Dendritic cell treated with granulocyte-macrophage colony-stimulating factor and Interleukin-4, amounts not matched to agents 40 ng/mL and 50 ng/mL, for 4 days (primary cell): ENCODE results near the gene SUPT3H.
"Not testable (repeated sequence)": the region's sequence is repeated elsewhere in the genome, so short reads cannot be mapped to it uniquely, and the experiment has no call there.

ENCODE experiments used
- H3K27ac Mint-ChIP-seq: one replicate; pipeline ENCODE4 v1.8.0; 2022; ENCODE audit warnings: mild to moderate bottlenecking, mixed read lengths
- H3K27me3 Mint-ChIP-seq: one replicate; pipeline ENCODE4 v1.8.0; 2022; ENCODE audit warnings: mild to moderate bottlenecking, mixed read lengths
- H3K36me3 Mint-ChIP-seq: one replicate; pipeline ENCODE4 v1.8.0; 2022; ENCODE audit warnings: low read depth, mixed read lengths
- H3K4me1 Mint-ChIP-seq: one replicate; pipeline ENCODE4 v1.8.0; 2022; ENCODE audit warnings: low read depth, mixed read lengths
- H3K4me3 Mint-ChIP-seq: one replicate; pipeline ENCODE4 v1.8.0; 2022; ENCODE audit warnings: mild to moderate bottlenecking, moderate library complexity, mixed read lengths
- H3K9me3 Mint-ChIP-seq: one replicate; pipeline ENCODE4 v1.8.0; 2022; ENCODE audit warnings: mixed read lengths
- intact Hi-C: fragments of 100-400 bp; cut with micrococcal nuclease; formaldehyde crosslinking; loops from one replicate; pipeline ENCODE4 v1.15.0; 2022

Gene SUPT3H

DNA sequence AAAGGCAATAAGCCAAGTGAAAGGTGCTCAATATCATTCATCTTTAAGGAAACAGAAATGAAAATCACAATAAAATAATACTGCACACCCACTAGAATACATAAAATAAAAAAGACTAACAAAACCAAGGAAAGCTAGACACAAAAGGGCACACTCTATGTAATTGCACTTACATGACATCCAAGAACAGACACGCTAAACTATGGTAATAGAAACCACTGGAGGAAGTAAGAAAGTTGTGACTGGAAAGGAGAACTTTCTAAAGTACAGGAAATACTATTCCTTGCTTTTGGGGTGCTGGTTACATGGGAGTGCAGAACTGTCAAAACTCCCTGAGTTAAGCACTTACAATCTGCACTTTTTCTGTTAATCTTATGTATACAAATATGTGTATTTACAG, 303.3 kb downstream of the SUPT3H start:
- Mint-ChIP-seq H3K4me1 (no peaks in the 10 kb centered on the region), H3K36me3 (peaks cover 12% of the 10 kb centered on the region), H3K27ac (no peak overlapping the region), H3K27me3 (no peaks in the 10 kb centered on the region), H3K4me3 (no peak overlapping the region), H3K9me3 (peaks cover 18% of the 10 kb centered on the region)
- intact Hi-C loops: no loop called here

DNA sequence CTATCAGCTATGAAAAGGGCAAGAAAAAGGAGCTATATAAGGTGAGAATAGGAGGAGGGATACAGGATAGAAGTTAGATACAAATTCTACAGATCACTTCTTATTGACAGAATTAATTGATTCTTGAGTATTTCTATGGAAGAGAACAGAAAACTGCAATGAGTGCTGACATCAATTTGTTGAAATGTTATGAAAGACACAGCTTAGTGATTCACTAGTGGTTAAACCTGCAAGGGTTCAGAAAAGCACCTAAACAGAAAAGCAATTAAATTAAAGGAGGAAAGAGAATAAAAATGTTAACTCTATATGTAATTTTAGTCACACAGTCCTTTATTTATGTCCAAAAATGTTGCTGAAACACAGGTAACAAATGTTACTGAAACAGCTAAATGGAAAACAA, 304.0 kb downstream of the SUPT3H start:
- H3K9me3 Mint-ChIP-seq: peaks cover 11% of the 10 kb centered on the region
- intact Hi-C loops: no loop called here
- H3K27me3 Mint-ChIP-seq: no peaks in the 10 kb centered on the region
- no peaks in the 10 kb centered on the region for H3K4me1 Mint-ChIP-seq
- no peak overlapping the region for H3K27ac Mint-ChIP-seq
- peaks cover 10% of the 10 kb centered on the region for H3K36me3 Mint-ChIP-seq
- no peak overlapping the region for H3K4me3 Mint-ChIP-seq

DNA sequence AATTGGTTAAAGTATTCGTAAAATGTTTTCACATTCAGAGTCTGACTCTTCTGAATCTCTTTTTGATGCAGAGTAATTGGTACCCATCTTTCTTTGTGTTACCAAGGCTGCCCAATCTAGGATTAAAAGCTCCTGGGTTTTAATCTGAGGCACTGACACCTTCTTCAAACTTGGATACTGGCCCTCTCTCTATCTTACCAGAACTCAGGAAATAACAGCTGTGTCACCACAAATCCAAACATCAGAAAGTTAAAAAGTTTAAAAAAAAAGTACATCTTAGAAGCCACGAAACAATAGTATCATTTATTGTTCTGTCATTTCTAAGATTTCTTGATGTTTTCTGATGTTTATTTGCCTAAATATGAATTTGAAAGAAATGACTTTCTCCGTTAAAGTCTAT, 305.1 kb downstream of the SUPT3H start:
- Mint-ChIP-seq H3K4me3 (no peak overlapping the region), H3K4me1 (no peaks in the 10 kb centered on the region), H3K27ac (no peak overlapping the region), H3K9me3 (peaks cover under 1% of the 10 kb centered on the region), H3K36me3 (no peaks in the 10 kb centered on the region), H3K27me3 (no peaks in the 10 kb centered on the region)
- intact Hi-C loops: no loop called here

DNA sequence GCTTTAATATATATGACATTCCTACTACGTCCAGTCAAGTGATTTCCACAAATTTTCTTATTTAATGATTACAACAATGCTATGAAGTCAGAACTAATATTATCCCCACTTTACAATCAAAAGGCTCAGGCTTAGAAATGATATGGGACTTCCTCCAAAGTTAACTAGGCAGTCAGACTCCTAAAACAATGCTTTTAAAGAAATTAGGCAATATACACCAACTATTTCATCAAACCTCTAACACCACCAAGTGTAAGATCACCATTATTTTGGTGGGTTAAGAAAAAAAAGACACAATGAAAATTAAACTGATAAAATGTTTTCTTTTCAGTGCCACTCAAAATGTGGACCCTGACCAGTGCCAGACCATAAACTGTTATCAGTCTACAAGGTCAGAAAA, 305.7 kb downstream of the SUPT3H start:
- H3K4me1 Mint-ChIP-seq: no peaks in the 10 kb centered on the region
- no peak overlapping the region for H3K4me3 Mint-ChIP-seq
- no peaks in the 10 kb centered on the region for H3K9me3 Mint-ChIP-seq
- intact Hi-C loops: no loop called here
- no peaks in the 10 kb centered on the region for H3K36me3 Mint-ChIP-seq
- no peak overlapping the region for H3K27ac Mint-ChIP-seq
- no peaks in the 10 kb centered on the region for H3K27me3 Mint-ChIP-seq

DNA sequence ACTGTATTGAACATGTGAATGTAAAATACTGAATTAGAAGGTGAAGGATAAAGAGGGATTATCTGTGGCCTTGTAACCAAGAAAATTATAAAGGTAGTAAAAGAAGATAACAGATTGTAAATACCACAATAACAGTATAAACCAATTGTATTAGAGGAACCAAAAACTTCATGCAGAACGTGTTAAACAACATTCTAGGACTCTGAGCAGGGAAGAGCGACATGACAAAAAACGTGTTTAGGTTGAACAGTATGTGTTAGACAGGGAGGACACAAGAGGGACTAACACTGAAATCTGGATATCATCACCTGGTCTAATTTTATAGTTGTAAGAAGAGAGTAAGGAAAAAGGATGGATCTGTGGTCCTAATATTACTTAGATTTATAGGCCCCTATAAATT, 308.6 kb downstream of the SUPT3H start:
- H3K36me3 Mint-ChIP-seq: no peaks in the 10 kb centered on the region
- no peaks in the 10 kb centered on the region for H3K9me3 Mint-ChIP-seq
- H3K27ac Mint-ChIP-seq: no peak overlapping the region
- H3K4me1 Mint-ChIP-seq: no peaks in the 10 kb centered on the region
- no peak overlapping the region for H3K4me3 Mint-ChIP-seq
- H3K27me3 Mint-ChIP-seq: no peaks in the 10 kb centered on the region
- intact Hi-C loops: no loop called here

DNA sequence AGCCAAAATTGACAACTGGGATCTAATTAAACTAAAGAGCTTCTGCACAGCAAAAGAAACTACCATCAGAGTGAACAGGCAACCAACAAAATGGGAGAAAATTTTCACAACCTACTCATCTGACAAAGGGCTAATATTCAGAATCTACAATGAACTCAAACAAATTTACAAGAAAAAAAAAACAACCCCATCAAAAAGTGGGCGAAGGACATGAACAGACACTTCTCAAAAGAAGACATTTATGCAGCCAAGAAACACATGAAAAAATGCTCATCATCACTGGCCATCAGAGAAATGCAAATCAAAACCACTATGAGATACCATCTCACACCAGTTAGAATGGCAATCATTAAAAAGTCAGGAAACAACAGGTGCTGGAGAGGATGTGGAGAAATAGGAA, 310.3 kb downstream of the SUPT3H start:
- H3K27ac Mint-ChIP-seq, H3K36me3 Mint-ChIP-seq, H3K4me3 Mint-ChIP-seq: not testable (repeated sequence)

DNA sequence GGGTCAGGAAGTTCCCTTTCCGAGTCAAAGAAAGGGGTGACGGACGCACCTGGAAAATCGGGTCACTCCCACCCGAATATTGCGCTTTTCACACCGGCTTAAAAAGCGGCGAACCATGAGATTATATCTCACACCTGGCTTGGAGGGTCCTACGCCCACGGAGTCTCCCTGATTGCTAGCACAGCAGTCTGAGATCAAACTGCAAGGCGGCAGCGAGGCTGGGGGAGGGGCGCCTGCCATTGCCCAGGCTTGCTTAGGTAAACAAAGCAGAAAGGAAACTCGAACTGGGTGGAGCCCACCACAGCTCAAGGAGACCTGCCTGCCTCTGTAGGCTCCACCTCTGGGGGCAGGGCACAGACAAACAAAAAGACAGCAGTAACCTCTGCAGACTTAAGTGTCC, 315.1 kb downstream of the SUPT3H start:
- H3K27ac Mint-ChIP-seq, H3K4me1 Mint-ChIP-seq, H3K4me3 Mint-ChIP-seq, H3K27me3 Mint-ChIP-seq, H3K36me3 Mint-ChIP-seq, intact Hi-C loops, H3K9me3 Mint-ChIP-seq: not testable (repeated sequence)

More for the DNA sequence above, 310.3 kb downstream of the SUPT3H start:
- H3K9me3 Mint-ChIP-seq, H3K4me1 Mint-ChIP-seq, H3K27me3 Mint-ChIP-seq, intact Hi-C loops: not testable (repeated sequence)

DNA sequence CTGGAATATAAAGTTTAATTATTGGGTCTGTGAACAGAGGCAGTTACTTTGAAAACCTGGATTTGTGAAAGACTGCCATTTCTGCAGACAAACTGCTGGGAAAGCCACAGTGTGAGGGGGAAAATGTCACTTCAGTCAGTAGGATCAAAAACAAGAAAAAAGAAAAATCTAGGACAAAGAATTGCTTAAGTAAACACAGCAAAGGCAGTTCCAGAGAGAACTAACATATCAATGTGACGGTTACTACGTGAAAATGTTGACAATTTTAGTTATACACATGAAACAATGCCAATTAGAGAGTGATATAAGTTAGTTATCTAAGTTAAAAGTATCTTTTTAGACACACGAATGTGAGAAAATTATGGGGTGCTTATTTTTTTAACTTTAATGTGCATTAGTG, 320.0 kb downstream of the SUPT3H start:
- H3K27ac Mint-ChIP-seq: no peak overlapping the region
- H3K36me3 Mint-ChIP-seq: no peaks in the 10 kb centered on the region
- no peaks in the 10 kb centered on the region for H3K27me3 Mint-ChIP-seq
- no peaks in the 10 kb centered on the region for H3K4me1 Mint-ChIP-seq
- no peak overlapping the region for H3K4me3 Mint-ChIP-seq
- intact Hi-C loops: no loop called here
- H3K9me3 Mint-ChIP-seq: no peaks in the 10 kb centered on the region

DNA sequence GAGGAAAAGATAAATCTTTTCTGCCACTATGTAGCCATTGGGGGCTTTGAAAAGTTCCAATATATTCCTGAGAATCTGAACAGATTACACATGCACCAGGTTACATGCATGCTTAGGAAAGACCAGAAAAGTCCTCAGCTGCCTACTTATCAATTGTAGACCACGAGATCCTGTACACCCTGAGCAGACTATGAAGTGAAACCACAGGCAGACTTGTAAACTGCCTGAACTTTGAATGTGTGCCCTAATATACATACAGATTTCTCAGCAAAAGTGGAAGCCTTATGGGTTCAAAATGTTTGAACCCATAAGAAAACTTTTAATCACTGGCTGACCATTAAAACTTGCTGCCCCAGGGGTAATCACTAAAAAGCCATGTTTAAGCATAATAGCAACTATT, 323.1 kb downstream of the SUPT3H start:
- intact Hi-C loops: no loop called here
- H3K27me3 Mint-ChIP-seq: no peaks in the 10 kb centered on the region
- H3K27ac Mint-ChIP-seq: no peak overlapping the region
- H3K4me3 Mint-ChIP-seq: no peak overlapping the region
- no peaks in the 10 kb centered on the region for H3K36me3 Mint-ChIP-seq
- no peaks in the 10 kb centered on the region for H3K4me1 Mint-ChIP-seq
- no peaks in the 10 kb centered on the region for H3K9me3 Mint-ChIP-seq

DNA sequence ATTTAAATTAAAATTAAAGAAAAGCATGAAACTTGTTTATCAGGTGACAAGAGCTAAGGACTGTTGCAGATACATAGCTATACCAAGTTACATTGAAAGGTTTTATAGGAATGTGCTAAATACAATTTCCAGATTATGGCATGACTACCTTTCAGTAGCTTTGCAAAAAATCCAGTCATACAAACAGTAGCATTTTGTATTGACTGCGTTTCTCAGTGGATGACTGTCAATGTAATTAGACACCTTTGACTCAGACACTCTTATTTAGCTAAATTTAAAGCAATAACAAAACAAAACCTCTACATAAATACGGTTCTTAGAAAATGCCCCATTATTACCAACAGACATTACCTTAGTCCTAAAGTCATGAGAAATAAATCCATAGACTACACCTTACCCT, 325.4 kb downstream of the SUPT3H start:
- H3K27ac Mint-ChIP-seq: no peak overlapping the region
- H3K4me1 Mint-ChIP-seq: peaks cover 7% of the 10 kb centered on the region
- intact Hi-C loops: no loop called here
- H3K36me3 Mint-ChIP-seq: no peaks in the 10 kb centered on the region
- no peaks in the 10 kb centered on the region for H3K9me3 Mint-ChIP-seq
- no peaks in the 10 kb centered on the region for H3K27me3 Mint-ChIP-seq
- H3K4me3 Mint-ChIP-seq: no peak overlapping the region

DNA sequence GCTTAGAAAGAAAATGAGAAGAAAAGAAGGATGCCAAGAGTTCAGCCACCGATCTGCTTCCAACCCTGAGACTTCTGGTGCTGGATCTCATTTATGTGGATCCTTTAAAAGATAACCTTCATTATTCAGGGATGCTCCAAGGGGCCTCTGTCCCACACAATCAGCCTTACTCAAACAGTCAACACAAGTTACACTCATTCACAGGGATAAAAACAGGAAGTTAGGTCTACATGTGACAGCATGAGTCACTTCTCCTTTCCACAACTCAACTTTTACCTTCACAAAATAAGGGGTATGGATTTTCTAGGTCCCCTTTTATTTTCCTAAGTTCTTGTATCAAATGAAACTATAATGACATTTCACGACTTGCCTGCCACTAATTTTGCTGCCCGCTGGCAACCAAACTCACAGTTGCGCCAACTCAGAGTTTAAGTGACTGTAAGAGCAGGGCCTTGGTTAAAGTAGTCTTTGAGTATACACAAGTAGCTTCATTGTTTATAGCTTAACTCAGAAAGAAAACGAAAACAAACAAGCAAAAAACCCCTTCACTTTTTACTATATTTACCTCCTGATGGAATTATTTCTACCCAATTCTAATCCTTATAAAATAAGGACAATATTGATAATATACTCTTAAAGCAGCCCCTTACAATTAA, 328.4 kb downstream of the SUPT3H start:
- H3K4me1 Mint-ChIP-seq: peaks cover 7% of the 10 kb centered on the region
- intact Hi-C loops: no loop called here
- no peaks in the 10 kb centered on the region for H3K9me3 Mint-ChIP-seq
- no peaks in the 10 kb centered on the region for H3K27me3 Mint-ChIP-seq
- H3K4me3 Mint-ChIP-seq: no peak overlapping the region
- H3K27ac Mint-ChIP-seq: no peak overlapping the region
- H3K36me3 Mint-ChIP-seq: no peaks in the 10 kb centered on the region

DNA sequence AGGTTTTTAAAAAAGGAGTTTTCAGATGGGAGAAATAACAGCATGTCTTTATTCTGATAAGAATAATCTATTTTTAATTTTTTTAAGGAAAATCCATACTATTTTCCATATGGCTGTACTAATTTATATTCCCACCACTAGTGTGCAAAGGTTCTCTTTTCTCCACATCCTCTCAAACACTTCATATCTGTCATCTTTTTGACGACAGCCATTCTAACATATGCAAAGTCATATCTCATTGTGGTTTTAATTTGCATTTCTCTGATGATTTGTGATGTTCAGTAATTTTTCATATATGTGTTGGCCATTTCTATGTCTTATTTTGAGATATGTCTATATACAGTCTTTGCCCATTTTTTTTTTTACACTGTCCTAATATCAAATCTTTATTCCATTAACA, 330.2 kb downstream of the SUPT3H start:
- intact Hi-C loops: no loop called here
- Mint-ChIP-seq H3K36me3 (no peaks in the 10 kb centered on the region), H3K4me1 (peaks cover 7% of the 10 kb centered on the region), H3K4me3 (no peak overlapping the region), H3K27ac (no peak overlapping the region), H3K9me3 (no peaks in the 10 kb centered on the region), H3K27me3 (no peaks in the 10 kb centered on the region)

DNA sequence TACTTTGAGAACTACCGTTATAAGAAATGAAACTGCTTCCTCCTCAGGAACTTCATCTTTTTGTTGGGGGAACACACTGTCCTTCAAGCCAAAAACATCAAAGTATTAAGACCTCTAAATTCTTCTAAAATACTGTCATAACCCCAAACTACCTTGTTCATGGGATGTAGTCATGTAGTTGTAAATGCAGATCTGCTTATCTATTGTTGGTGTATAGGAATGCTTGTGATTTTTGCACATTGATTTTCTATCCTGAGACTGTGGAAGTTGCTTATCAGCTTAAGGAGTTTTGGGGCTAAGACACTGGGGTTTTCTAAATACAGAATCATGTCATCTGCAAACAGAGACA, 332.5 kb downstream of the SUPT3H start:
- H3K9me3 Mint-ChIP-seq: no peaks in the 10 kb centered on the region
- peaks cover 7% of the 10 kb centered on the region for H3K4me1 Mint-ChIP-seq
- no peak overlapping the region for H3K27ac Mint-ChIP-seq
- H3K4me3 Mint-ChIP-seq: no peak overlapping the region
- intact Hi-C loops: no loop called here
- H3K36me3 Mint-ChIP-seq: no peaks in the 10 kb centered on the region
- H3K27me3 Mint-ChIP-seq: no peaks in the 10 kb centered on the region

DNA sequence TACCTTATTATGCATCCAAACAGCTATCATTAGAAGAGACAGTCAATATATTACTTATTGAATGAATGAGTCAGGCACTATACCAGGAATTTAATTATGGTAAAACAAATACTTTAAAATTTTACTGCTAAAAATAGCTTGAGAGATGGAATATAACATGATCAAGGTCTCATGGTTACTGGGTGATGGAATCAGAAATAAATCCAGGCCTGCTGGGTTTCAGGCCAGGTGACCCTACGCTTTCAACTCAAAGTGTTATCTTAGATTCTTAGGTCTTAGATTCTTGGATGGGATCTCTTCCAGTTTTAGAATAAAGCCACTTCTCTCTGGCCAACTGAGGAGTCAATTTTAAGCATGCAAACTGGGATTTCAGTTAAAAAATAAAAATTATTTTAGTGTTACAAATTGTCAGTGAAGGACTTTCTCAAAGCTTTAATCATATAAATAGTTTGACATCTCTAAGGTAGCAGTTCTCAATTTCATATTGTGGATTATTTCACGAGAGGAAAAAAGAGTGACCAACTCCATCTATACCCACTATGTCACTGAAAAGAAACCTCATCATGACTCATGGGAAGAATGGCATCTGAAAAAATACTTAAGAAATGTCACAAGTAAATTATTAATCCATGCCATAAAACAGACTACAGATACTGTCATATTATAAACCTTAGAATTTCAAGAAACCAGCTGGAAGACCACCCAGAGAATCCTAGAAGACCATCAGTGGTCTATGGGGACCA, 333.1 kb downstream of the SUPT3H start:
- Mint-ChIP-seq H3K27ac (no peak overlapping the region), H3K4me1 (peaks cover 7% of the 10 kb centered on the region), H3K27me3 (no peaks in the 10 kb centered on the region), H3K4me3 (no peak overlapping the region), H3K36me3 (no peaks in the 10 kb centered on the region), H3K9me3 (no peaks in the 10 kb centered on the region)
- intact Hi-C loops: no loop called here

DNA sequence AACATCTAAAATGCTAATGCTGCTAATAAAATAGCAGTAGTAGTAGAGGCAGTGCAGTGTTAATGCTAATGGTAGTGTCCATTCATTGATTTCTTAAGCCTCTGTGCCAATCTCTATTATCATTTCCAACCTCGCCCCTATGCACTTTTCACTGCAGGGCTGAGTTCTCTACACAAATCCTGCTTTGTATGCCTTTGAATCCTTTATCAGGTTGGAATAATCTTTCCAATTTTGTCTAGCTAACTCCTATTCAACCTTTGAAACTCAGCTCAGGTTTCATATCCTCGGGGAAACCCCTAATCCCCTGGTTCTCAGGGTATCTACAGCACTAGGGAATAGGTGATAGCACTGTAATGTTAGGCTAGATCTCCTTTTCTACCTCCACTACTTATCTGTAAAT, 333.6 kb downstream of the SUPT3H start:
- Mint-ChIP-seq H3K27me3 (no peaks in the 10 kb centered on the region), H3K27ac (no peak overlapping the region)

More for the DNA sequence above, 333.6 kb downstream of the SUPT3H start:
- H3K4me3 Mint-ChIP-seq: no peak overlapping the region
- H3K9me3 Mint-ChIP-seq: no peaks in the 10 kb centered on the region
- intact Hi-C loops: no loop called here
- peaks cover 2% of the 10 kb centered on the region for H3K4me1 Mint-ChIP-seq
- H3K36me3 Mint-ChIP-seq: no peaks in the 10 kb centered on the region
